MV-4-11 (cell line): ENCODE results near the gene CHN2.
A peak's percentile ranks its signal among the peaks of the same experiment; 100 is the strongest.

Experiments used
- DNase-seq: peaks from one replicate; lab custom pipeline; 2025; lab: John Stamatoyannopoulos, UW

The CHN2 gene

GRCh38 chr7:29332042-29332811 is 137.7 kb downstream of the CHN2 start:
- DNase-seq, result no peak

DNA sequence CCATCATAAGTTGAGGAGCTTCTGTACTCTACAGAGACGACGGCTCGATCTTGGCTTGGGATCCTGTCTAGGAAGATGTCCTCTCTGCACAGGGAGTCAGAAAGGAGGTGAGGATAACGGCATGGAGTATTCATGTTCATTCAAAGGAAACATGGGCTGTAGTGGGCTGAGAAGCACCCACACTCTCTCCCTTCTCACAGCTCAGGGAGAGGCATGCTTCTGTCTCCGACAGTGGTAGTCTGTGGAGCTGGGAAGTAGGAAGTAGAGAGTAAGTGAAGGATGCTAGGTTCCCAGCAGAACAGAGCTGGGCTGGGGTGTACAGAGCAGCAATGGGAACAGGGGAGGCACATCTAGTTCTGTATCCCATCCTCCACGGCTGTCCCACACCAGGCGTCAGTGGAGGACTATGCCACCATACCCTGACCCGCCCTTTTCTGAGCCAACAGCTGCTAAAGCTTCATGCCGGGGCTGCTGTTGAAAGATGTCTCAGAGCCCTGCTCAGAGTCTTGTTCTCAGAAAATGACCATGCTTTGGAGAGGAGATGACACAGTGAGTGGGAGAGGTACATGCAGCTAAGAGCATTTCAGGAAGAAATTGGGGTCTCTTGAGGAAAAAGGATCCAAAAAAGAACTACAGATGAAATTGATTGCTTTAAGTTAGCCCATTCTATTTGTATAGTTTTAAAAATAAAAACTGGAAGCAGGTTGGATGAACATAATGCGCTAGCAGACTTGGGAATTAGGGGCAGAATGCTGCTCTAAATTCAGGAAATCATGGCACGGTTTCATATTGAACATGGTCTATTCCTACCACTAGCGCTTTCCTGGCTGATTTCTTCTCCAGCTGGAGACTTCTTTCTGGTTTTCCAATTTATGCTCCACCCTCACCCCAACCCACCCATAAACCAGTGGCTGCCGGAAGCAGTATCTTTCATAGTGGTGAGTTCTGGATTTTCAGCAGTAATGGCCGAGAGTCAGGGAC is 138.6 kb downstream of the CHN2 start:
- no peak for DNase-seq

DNA sequence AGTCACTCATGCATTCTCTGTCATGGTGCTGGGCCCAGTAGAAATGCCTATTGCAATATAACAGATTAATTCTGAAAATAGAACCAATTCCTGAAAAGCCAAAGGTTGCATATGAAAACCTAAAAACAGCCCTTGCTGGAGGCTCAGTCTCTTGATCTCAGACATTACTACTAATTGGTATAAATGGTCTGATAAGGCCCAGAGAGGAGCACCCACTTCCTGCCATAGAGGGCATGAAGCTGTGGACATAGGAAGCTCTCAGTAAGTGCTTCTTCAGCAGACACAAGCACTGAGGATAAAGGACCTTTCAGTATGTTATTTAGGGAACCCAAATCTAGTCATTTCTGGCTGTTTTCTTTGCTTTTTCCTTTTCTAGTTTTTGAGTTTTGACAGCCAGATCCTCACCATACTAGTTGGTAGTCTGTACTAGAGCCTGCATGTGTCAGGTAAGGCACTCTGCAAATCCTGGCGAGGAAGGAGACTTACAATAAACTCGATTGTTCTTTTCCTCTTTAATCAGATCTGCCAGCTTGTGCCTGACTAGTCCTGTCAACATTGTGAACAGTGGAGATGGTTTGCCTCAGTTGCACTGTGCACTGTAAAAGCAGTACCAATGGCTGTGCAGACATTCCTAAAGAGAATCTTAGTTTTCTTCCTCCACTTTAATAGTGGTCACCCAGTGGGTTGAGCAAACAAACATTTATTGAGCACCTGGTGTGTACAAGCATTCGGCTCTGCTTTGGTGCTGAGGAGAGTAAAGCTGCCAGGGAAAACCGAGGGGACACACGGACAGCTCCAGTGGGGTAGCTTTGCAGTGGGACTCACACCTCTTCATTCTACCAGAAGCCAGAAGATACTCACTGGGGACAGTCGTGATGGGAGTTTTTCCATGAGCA is 140.9 kb downstream of the CHN2 start:
- no peak for DNase-seq

- DNase-seq, result peak; percentile 37
Measured at GRCh38 chr7:29337546-29338116, 143.1 kb downstream of the CHN2 start.

- no peak for DNase-seq
Measured at GRCh38 chr7:29340696-29341095, 146.1 kb downstream of the CHN2 start.

DNA sequence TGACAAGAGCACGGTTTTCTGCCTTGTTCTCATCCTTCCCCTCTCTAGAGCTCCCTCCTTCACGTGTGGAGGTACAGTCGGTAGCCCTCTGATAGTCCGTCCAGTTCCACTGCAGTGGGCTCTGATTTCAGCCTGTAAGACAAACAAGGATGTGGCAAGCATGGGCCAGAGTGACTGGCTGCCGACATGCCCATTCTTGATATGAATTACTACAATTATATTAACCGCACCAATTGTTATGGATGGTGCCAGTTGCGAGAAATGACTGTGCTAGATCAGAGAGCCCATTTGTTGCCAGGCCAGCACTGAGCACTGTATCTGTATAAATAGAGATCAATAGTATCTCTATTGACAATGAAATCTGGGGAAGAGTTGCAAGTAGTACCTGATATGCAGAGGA is 146.6 kb downstream of the CHN2 start:
- DNase-seq, result no peak

- DNase-seq, result no peak
Measured at GRCh38 chr7:29342761-29343160, 148.2 kb downstream of the CHN2 start.

DNA sequence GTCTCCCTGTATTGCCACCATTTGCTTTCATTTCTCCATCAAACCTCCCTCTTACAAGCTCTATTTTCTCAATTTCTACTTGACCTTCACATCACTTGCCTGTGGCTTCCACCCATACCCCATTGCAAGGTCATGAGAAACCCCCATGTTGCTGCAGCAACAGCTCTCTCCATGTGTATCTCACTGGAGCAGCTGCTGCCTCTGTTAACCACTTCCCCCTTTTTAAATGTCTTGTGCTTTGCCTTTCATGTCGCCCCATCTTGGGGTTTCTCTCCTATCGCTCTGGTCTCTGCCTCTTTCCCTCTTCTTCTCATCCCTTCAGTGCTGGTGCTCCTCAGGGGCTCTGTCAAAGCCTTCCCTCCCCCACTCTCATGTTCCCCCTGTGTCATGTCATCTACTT is 148.8 kb downstream of the CHN2 start:
- DNase-seq, result peak; percentile 92

- DNase-seq, result no peak
Measured at GRCh38 chr7:29344334-29344978, 149.9 kb downstream of the CHN2 start.

- peak; percentile 58 for DNase-seq
Measured at GRCh38 chr7:29345590-29345989, 151.0 kb downstream of the CHN2 start.

DNA sequence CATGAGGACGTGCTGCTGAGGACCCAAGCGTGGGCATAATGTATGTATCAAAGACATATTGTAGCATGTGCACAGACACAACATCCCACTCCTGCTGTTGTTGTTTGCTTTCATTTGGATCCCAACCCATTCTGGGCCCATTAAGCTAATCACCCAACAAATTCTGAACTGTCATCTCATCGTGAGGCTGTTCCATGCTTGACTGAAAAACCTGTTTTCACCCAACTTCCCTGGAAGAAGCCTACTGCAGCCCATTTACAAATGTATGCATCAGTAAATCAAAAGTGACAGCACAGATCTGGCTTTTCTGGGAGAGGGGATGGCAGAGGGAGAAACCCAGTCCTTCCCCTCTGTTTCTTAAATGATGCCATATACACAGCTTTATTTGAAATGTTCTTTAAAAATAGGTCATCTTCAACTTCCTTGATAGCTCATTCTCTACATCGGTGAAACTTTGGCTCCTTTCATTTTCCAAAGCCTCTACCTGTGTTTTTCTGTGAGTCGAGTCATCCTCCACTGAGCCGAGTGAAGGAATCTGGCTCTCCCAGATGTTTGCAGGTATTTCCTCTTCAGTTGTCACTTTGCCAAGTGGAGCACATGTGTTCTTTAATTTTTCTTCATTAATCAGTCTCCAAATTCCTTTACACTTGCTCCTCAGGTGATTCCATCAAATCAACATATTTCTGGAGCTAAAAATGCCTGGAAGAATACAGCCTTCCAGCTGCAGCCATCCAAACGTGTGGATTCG is 151.8 kb downstream of the CHN2 start:
- DNase-seq, result no peak

GRCh38 chr7:29349362-29349761 is 154.8 kb downstream of the CHN2 start:
- DNase-seq, result no peak

DNA sequence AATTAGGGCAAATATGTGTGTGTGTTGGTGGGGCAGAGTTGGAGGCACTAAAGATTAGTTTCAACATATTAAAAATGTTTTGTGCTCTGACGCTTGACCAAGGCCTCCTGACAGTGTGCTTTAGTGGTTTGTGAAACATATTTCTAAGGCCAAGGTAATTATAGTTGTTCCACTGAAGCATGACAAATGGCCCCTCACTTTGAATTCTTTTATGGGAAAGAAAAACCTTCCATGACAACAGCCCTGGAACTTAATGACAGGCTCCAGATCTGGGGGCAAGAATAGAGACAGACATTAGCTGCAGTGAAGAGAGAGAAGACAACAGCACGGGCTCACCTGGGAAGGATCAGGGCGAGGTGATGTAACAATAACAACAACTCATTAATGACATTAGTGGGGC is 155.8 kb downstream of the CHN2 start:
- no peak for DNase-seq

DNA sequence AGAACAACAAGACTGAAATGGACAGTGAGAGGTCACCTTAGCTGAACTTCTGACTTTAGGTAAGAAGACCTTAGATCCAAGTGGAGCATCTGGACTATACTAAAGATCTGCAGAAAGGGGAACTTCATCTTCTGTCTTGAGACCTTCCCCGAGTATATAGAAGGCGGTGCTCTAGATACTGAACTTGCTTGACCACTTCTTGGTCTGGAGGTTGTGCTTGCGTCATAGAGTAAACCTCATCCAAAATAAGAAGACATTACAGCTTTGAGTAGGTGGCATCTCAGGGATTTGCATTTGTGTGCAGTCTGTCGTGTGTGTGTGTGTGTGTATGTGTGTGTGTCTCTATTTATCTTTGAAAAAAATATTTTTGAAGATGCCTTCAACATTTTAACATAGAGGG is 157.5 kb downstream of the CHN2 start:
- peak; percentile 92 for DNase-seq

DNA sequence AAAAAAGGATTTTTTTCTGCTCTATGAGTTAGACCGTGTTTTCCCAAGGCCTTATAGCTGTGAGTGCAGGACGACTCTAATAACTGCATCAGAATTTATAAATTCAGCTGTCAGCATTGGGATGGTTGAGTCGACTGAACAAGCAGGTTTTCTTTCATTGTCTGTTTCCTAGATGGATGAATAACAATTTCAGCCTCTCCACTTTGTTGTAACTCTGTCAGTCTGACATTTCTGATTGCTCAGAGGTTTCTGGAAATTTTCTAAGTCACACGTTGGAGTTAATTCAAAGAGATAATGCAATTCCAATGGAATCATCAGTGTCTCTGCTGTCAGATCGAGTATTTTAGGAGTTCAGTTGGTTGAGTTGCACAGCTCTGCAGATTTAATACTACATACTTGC is 159.2 kb downstream of the CHN2 start:
- DNase-seq, result no peak

GRCh38 chr7:29354340-29354739 is 159.8 kb downstream of the CHN2 start:
- DNase-seq, result no peak

GRCh38 chr7:29355388-29355787 is 160.8 kb downstream of the CHN2 start:
- DNase-seq, result no peak

DNA sequence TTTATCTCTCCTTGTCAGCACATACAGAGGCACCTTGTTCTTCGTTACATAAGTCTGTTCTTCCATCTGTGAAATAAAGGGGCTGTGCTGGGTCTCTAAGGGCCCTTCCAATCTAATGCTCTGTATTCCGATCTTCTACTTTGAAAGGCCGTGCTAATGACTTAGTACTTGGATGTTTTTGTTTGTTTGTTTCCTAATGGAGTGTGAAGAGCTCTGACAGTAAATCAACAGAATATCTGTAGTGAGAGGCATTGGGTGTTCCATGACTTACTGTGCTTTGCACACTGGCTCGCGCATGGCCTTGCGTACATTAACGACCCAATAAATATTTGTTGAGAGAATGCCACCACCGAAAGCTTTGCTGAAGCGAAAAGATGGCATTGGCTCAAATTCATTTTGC is 162.1 kb downstream of the CHN2 start:
- DNase-seq, result no peak

DNA sequence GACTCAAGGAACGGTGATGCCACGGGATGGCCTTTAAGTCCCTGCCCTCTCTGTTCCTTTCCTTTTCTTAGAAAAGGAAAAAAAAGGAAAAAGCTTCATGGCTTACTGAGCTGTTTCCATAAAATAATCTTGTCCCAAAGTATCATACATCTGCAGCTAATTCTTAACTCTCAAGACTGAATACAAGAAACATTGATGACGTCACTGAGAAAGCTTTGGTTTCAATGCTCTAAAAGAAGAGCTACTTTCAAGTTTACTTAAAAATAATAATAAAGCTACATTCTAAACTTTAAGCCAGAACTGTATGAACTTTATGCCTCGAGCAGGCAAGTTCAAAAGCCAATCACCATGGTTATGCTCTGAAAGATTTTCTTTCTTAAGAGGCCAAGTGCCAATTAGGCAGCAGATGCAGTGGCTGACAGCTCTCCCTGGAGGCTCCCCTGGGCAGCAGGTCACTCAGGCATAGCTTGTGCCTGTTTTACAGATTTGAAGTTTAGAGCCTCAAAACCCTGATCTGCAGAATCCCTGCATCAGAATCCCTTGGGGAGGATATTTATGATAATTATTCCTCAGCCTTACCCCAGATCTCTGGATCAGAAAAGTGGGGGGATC is 165.0 kb downstream of the CHN2 start:
- DNase-seq, result no peak
